GM12801 (cell line): ENCODE data around the gene CYP4V2.

Source experiments
- CTCF ChIP-seq: IDR thresholded peaks from one replicate; pipeline ENCODE4 v1.5.1; 2011; ENCODE audit warnings: control low read depth; ENCODE audit not compliant: insufficient read length; ENCODE audit errors: extremely low read depth

The CYP4V2 gene

GRCh38 chr4:186151499-186151898, 39.9 kb upstream of the CYP4V2 start:
- no peak for TF ChIP-seq CTCF

GRCh38 chr4:186158021-186158813, 33.1 kb upstream of the CYP4V2 start:
- TF ChIP-seq CTCF: no peak

GRCh38 chr4:186158966-186159365, 32.4 kb upstream of the CYP4V2 start:
- no peak for TF ChIP-seq CTCF

- TF ChIP-seq CTCF: no peak
Observed at GRCh38 chr4:186159613-186160012, 31.8 kb upstream of the CYP4V2 start.

GRCh38 chr4:186161138-186161537, 30.2 kb upstream of the CYP4V2 start:
- no peak for TF ChIP-seq CTCF

- TF ChIP-seq CTCF: no peak
Observed at GRCh38 chr4:186166852-186167512, 24.4 kb upstream of the CYP4V2 start.

- no peak for TF ChIP-seq CTCF
Observed at GRCh38 chr4:186167605-186168004, 23.8 kb upstream of the CYP4V2 start.
